SK-N-SH treated with all-trans-retinoic acid at 6 μM for 48 hours (cell line): ENCODE measurements around the gene EEF1G.

ENCODE experiments used
- ATAC-seq: fragments of 200-7000 bp; cut with Tn5 transposase; 3 replicates; pipeline ENCODE4 v1.9.1; 2020; ENCODE audit warnings: mild to moderate bottlenecking, moderate library complexity
- ARNTL ChIP-seq: fragments of 450-650 bp; formaldehyde crosslinking; IDR thresholded peaks from 2 replicates; pipeline ENCODE4 v1.5.0; 2020; ENCODE audit warnings: low read depth, mild to moderate bottlenecking, moderate library complexity, borderline replicate concordance
- BACH2 ChIP-seq: fragments of 250-450 bp; sonication (Bioruptor Pico); IDR thresholded peaks from 2 replicates; pipeline ENCODE4 v1.9.0; 2021; ENCODE audit warnings: mild to moderate bottlenecking, borderline replicate concordance
- CREB5 ChIP-seq: fragments of 250-450 bp; sonication (Bioruptor Pico); IDR thresholded peaks from 2 replicates; pipeline ENCODE4 v1.5.1; 2020; ENCODE audit warnings: low read depth, mild to moderate bottlenecking, moderate library complexity
- CSDC2 ChIP-seq: fragments of 250-450 bp; sonication (Bioruptor Pico); IDR thresholded peaks from 2 replicates; pipeline ENCODE4 v1.5.0; 2020; ENCODE audit warnings: mild to moderate bottlenecking, moderate library complexity
- CSRNP3 ChIP-seq: fragments of 250-450 bp; sonication (Bioruptor Pico); IDR thresholded peaks from 2 replicates; pipeline ENCODE4 v1.5.1; 2021; ENCODE audit warnings: mild to moderate bottlenecking, moderate library complexity
- ESRRG ChIP-seq: fragments of 250-450 bp; sonication (Bioruptor Pico); IDR thresholded peaks from 2 replicates; pipeline ENCODE4 v1.6.1; 2021; ENCODE audit warnings: mild to moderate bottlenecking
- GLIS3 ChIP-seq: fragments of 250-450 bp; sonication (Bioruptor Pico); IDR thresholded peaks from 2 replicates; pipeline ENCODE4 v1.5.0; 2020; ENCODE audit warnings: mild to moderate bottlenecking, moderate library complexity
- ISL1 ChIP-seq: fragments of 250-450 bp; sonication (Bioruptor Pico); IDR thresholded peaks from 2 replicates; pipeline ENCODE4 v2.1.2; 2022; ENCODE audit warnings: mild to moderate bottlenecking, moderate library complexity
- OSR1 ChIP-seq: fragments of 250-450 bp; sonication (Bioruptor Pico); IDR thresholded peaks from 2 replicates; pipeline ENCODE4 v1.8.0; 2022; ENCODE audit warnings: moderate library complexity, mild to moderate bottlenecking, inconsistent platforms
- PATZ1 ChIP-seq: fragments of 250-450 bp; sonication (Bioruptor Pico); IDR thresholded peaks from 2 replicates; pipeline ENCODE4 v1.8.0; 2020; ENCODE audit warnings: mild to moderate bottlenecking, moderate library complexity, borderline replicate concordance
- PPARA ChIP-seq: fragments of 250-450 bp; sonication (Bioruptor Pico); IDR thresholded peaks from 2 replicates; pipeline ENCODE4 v1.5.0; 2020; ENCODE audit warnings: mild to moderate bottlenecking, borderline replicate concordance
- RARB ChIP-seq: fragments of 250-450 bp; sonication (Bioruptor Pico); IDR thresholded peaks from 2 replicates; pipeline ENCODE4 v1.8.0; 2021; ENCODE audit warnings: mild to moderate bottlenecking, moderate library complexity
- SNAI2 ChIP-seq: fragments of 250-450 bp; sonication (Bioruptor Pico); IDR thresholded peaks from 2 replicates; pipeline ENCODE4 v1.5.0; 2020; ENCODE audit warnings: mild to moderate bottlenecking, moderate library complexity
- TCF4 ChIP-seq: fragments of 250-450 bp; sonication (Bioruptor Pico); IDR thresholded peaks from 2 replicates; pipeline ENCODE4 v1.8.0; 2021; ENCODE audit warnings: mild to moderate bottlenecking, moderate library complexity, borderline replicate concordance
- TOX ChIP-seq: fragments of 250-450 bp; sonication (Bioruptor Pico); IDR thresholded peaks from 2 replicates; pipeline ENCODE4 v1.8.0; 2021; ENCODE audit warnings: mild to moderate bottlenecking, moderate library complexity, borderline replicate concordance
- ZC3H10 ChIP-seq: fragments of 250-450 bp; sonication (Bioruptor Pico); IDR thresholded peaks from 2 replicates; pipeline ENCODE4 v1.5.1; 2021; ENCODE audit warnings: mild to moderate bottlenecking, moderate library complexity
- ZFP3 ChIP-seq: fragments of 250-450 bp; sonication (Bioruptor Pico); IDR thresholded peaks from 2 replicates; pipeline ENCODE4 v1.5.0; 2020; ENCODE audit warnings: mild to moderate bottlenecking, moderate library complexity
- ZFP30 ChIP-seq: fragments of 450-650 bp; formaldehyde crosslinking; IDR thresholded peaks from 2 replicates; pipeline ENCODE4 v1.5.0; 2022; ENCODE audit warnings: mild to moderate bottlenecking, moderate library complexity
- ZNF565 ChIP-seq: fragments of 450-650 bp; formaldehyde crosslinking; conservative IDR thresholded peaks from 2 replicates; pipeline ENCODE4 v1.5.0; 2020; ENCODE audit warnings: low read depth, mild to moderate bottlenecking, moderate library complexity
- ZNF70 ChIP-seq: fragments of 450-650 bp; formaldehyde crosslinking; IDR thresholded peaks from 2 replicates; pipeline ENCODE4 v1.5.0; 2020; ENCODE audit warnings: mild to moderate bottlenecking, moderate library complexity
- ZNF8 ChIP-seq: fragments of 450-650 bp; formaldehyde crosslinking; IDR thresholded peaks from 2 replicates; pipeline ENCODE4 v1.5.0; 2020; ENCODE audit warnings: mild to moderate bottlenecking, moderate library complexity

EEF1G gene

GRCh38 chr11:62548545-62549335 is 25.0 kb downstream of the EEF1G start:
- no peak for ATAC-seq
- no peak for TF ChIP-seq ESRRG (CRISPR knock-in tag)
- peak; percentile 43; the same call in 1 of the 2 replicates for TF ChIP-seq PATZ1 (CRISPR knock-in tag)

- ATAC-seq = no peak
- TF ChIP-seq PPARA (CRISPR knock-in tag) (no peak), CREB5 (CRISPR knock-in tag) (no peak), OSR1 (CRISPR knock-in tag) (no peak), ARNTL (CRISPR knock-in tag) (no peak), RARB (no peak), ZNF70 (CRISPR knock-in tag) (no peak), SNAI2 (CRISPR knock-in tag) (no peak), ZFP30 (CRISPR knock-in tag) (no peak), CSDC2 (CRISPR knock-in tag) (no peak), ZNF8 (CRISPR knock-in tag) (no peak), ESRRG (CRISPR knock-in tag) (no peak), GLIS3 (CRISPR knock-in tag) (no peak), TOX (CRISPR knock-in tag) (no peak), ZFP3 (CRISPR knock-in tag) (no peak), ZC3H10 (no peak)
These were observed 25.9 kb downstream of the EEF1G start for GRCh38 chr11:62547691-62548281.

- TF ChIP-seq ISL1 (no peak), PPARA (CRISPR knock-in tag) (no peak), RARB (no peak), ZFP3 (CRISPR knock-in tag) (no peak), ZC3H10 (no peak), ZNF8 (CRISPR knock-in tag) (no peak), ZFP30 (CRISPR knock-in tag) (no peak), CSDC2 (CRISPR knock-in tag) (no peak), TOX (CRISPR knock-in tag) (no peak), CREB5 (CRISPR knock-in tag) (no peak), TCF4 (no peak), ARNTL (CRISPR knock-in tag) (no peak), OSR1 (CRISPR knock-in tag) (no peak), ZNF70 (CRISPR knock-in tag) (no peak), BACH2 (CRISPR knock-in tag) (no peak), CSRNP3 (CRISPR knock-in tag) (no peak), SNAI2 (CRISPR knock-in tag) (no peak), ZNF565 (CRISPR knock-in tag) (no peak), GLIS3 (CRISPR knock-in tag) (no peak)
- peak; percentile 21 for ATAC-seq
These were observed 26.6 kb downstream of the EEF1G start for GRCh38 chr11:62546929-62547625.
